Tibial nerve (tissue), 4 donors: ENCODE measurements around the gene PNLIPRP3. TPM values are rescaled to one million over a fixed set of nuclear protein-coding genes. Genes with fewer than 3 reads are reported as not detected.

ENCODE experiments used
- DNase-seq, 2 donors: peaks; one replicate each; pipeline ENCODE4 v3.0.0-alpha.2; 2019; ENCODE audit warnings: low spot score in 2 of 2
- H3K27ac ChIP-seq, 4 donors: fragments of 200-600 bp; sonication (generic) in 3 of 4; one replicate each; pipeline ENCODE4 v1.5.1; 2017 to 2019; ENCODE audit warnings: mild to moderate bottlenecking in 1 of 4
- H3K27me3 ChIP-seq, 2 donors: fragments of 200-600 bp; sonication (generic) in 1 of 2; one replicate each; pipeline versions ENCODE4 v1.5.1 to v1.6.0; 2017 to 2019
- H3K36me3 ChIP-seq, 3 donors: fragments of 200-600 bp; sonication (generic); one replicate each; pipeline ENCODE4 v1.5.1; 2018 to 2019
- H3K4me1 ChIP-seq, 4 donors: fragments of 200-600 bp; sonication (generic) in 3 of 4; one replicate each; pipeline ENCODE4 v1.5.1; 2017 to 2019
- H3K4me3 ChIP-seq, 4 donors: fragments of 200-600 bp; sonication (generic) in 3 of 4; one replicate each; pipeline ENCODE4 v1.5.1; 2017 to 2019; ENCODE audit warnings: mild to moderate bottlenecking in 1 of 4, moderate library complexity in 1 of 4
- H3K9me3 ChIP-seq, 4 donors: fragments of 200-600 bp; sonication (generic) in 3 of 4; one replicate each; pipeline ENCODE4 v1.5.1; 2017 to 2019
- EP300 ChIP-seq, 2 donors: sonication (generic); formaldehyde crosslinking; IDR thresholded peaks; one replicate each; pipeline ENCODE4 v1.6.1; 2017; ENCODE audit warnings: antibody characterized with exemption in 2 of 2, mild to moderate bottlenecking in 1 of 2
- POLR2A ChIP-seq, 2 donors: fragments of 450-650 bp; IDR thresholded peaks; one replicate each; pipeline ENCODE4 v1.6.1; 2017; ENCODE audit warnings: antibody characterized with exemption in 2 of 2, mild to moderate bottlenecking in 2 of 2, moderate library complexity in 2 of 2
- WGBS, 2 donors: methylation state at CpG; one replicate each; pipeline ENCODE4 v1.1.5; 2018; 5-methylcytosine and 5-hydroxymethylcytosine counted together
- small RNA-seq: library from RNA; depleted of rRNA; stranded (forward); fragments of <200 nt; gene quantifications from one replicate; pipeline ENCODE3, GENCODE V24; 2016
- total RNA-seq, 4 donors: library from RNA; depleted of rRNA; stranded (reverse); fragments of >200 nt; gene quantifications; one replicate each; pipeline ENCODE4 v1.1.0, GENCODE V29; 2016
- TF ChIP-seq, protein P1 (sequence below), 5 experiments: fragments of 200-600 bp in 3 of 5; fragments of 450-650 bp in 2 of 5; sonication (generic) in 3 of 5; IDR thresholded peaks; one replicate each; pipeline ENCODE4 v1.5.1; 2016 to 2019; ENCODE audit warnings: antibody characterized with exemption in 5 of 5, mild to moderate bottlenecking in 3 of 5, moderate library complexity in 2 of 5

The PNLIPRP3 gene
- total RNA-seq, 4 donors from 2014 or later: not detected

DNA sequence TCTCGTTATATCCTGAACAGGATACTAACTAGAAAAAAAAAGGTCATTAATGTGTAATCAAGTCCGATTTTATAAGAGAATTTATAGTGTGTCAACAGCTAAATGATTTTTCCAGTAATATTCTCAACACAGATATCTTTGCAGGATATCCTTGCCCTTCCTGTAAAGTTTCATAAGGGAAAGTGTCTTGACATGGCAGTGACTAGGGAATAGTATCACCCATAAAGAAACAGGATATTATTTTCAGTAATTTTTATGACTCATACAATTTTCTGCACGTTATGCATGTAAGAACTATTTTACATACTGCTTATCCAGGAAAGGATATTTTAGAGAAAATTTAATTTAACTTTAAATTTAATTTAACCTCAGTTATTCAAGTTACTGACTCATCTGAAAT lies 98.6 kb downstream of the PNLIPRP3 start:
- H3K4me1 ChIP-seq: no peaks in the 10 kb centered on the region
- DNase-seq: no peak
- H3K9me3 ChIP-seq: peaks cover 0 to 5% (median 0%) of the 10 kb centered on the region in 4 donors
- no peaks in the 10 kb centered on the region for H3K27me3 ChIP-seq
- no peaks in the 10 kb centered on the region for H3K36me3 ChIP-seq
- no peak overlapping the region for H3K4me3 ChIP-seq
- whole genome bisulfite sequencing, 2 donors: 45 to 53% methylated on average over 3 of the region's 3 CpGs
- no peak overlapping the region for H3K27ac ChIP-seq
- TF ChIP-seq, protein P1, sequence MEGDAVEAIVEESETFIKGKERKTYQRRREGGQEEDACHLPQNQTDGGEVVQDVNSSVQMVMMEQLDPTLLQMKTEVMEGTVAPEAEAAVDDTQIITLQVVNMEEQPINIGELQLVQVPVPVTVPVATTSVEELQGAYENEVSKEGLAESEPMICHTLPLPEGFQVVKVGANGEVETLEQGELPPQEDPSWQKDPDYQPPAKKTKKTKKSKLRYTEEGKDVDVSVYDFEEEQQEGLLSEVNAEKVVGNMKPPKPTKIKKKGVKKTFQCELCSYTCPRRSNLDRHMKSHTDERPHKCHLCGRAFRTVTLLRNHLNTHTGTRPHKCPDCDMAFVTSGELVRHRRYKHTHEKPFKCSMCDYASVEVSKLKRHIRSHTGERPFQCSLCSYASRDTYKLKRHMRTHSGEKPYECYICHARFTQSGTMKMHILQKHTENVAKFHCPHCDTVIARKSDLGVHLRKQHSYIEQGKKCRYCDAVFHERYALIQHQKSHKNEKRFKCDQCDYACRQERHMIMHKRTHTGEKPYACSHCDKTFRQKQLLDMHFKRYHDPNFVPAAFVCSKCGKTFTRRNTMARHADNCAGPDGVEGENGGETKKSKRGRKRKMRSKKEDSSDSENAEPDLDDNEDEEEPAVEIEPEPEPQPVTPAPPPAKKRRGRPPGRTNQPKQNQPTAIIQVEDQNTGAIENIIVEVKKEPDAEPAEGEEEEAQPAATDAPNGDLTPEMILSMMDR (IDR thresholded peaks at IDR 0.05): no peak
- TF ChIP-seq POLR2A (IDR thresholded peaks at IDR 0.05): no peak
- TF ChIP-seq EP300 (IDR thresholded peaks at IDR 0.05): no peak

Small RNA genes within 50 kb of the gene (small RNA-seq; reads per million reads assigned to genes)
- gene SNRPGP6: not detected

Other genes with a start within 250 kb of the PNLIPRP3 start
- gene GFRA1, start 154.6 kb upstream of the PNLIPRP3 start, total RNA-seq: 100 to 1,000 TPM in 1 of 4 donors, 10 to 100 TPM in 3; 57.9 to 104 (median 61.6) TPM
- not detected for gene CCDC172, start 103.4 kb upstream of the PNLIPRP3 start, total RNA-seq
- gene PNLIP, start 118.1 kb downstream of the PNLIPRP3 start, total RNA-seq: 10 to 100 TPM in 1 of 4 donors, 1 to 10 TPM in 3; 1.1 to 11.4 (median 2.7) TPM
- 1 to 10 TPM in 1 of 4 donors, under 1 TPM in 1, not detected in 2; 0.66 to 2.4 TPM for gene PNLIPRP1, start 163.1 kb downstream of the PNLIPRP3 start, total RNA-seq
- 1 to 10 TPM in 2 of 4 donors, under 1 TPM in 1, not detected in 1; 0.42 to 4.1 (median 2.4) TPM for gene PNLIPRP2, start 193.1 kb downstream of the PNLIPRP3 start, total RNA-seq